ENCODE results near the gene SYT13. TPM values are rescaled to one million over a fixed set of nuclear protein-coding genes. Genes with fewer than 3 reads are reported as not detected.
A peak's percentile ranks its signal among the peaks of the same experiment; 100 is the strongest.

SYT13 gene
- total RNA-seq, 1 experiment from 2014 or later, result 4.3 TPM

DNA sequence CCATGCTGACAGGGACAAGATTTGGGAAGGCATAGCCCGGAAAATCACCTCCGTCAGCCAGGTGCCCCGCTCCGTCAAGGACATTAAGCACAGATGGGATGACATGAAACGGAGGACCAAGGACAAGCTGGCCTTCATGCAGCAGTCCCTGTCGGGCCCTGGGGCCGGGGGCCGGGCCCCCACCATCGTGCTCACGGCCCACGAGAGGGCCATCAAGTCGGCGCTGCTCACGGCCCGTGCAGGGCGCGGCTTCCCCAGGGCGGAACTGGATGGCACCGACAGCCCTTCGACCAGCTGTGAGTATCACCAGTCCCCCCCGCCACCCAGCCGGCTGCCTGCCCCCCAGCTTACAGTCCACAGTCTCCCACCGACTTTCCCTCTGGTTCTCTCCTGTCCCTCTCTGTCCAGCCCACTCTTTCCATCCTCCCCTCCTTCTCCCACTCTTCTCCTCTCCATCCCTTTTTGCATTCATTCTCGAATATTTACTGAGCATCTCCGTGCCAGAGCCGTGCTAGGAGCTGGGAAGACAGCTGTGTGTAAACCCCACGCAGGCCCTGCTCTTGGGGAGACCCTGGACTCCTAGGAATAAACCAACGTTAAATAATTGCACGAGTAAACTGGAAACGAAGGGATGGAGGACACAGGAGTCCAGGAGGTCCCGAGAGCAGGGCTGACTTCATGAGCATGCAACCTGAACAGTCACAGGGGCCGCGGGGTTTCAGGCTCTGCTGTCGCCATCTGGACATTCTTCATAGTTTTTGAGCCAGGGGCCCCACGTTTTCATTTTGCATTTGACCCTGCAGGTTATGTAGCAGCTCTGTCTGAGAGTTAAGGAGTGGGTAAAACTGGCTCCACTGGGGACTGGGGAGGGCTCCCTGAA is 76.9 kb downstream of the SYT13 start:
- no peaks in the 10 kb centered on the region for H3K27me3 ChIP-seq (ENCODE audit: insufficient read depth, low read length)
- no peak overlapping the region for H2AK5ac ChIP-seq (ENCODE audit: insufficient read length, low read length)
- no CpG with 5 or more reads among the region's 35 CpGs for WGBS (ENCODE audit: extremely low coverage, insufficient read length, low lambda C conversion rate)
- no peaks in the 10 kb centered on the region for H3K79me2 ChIP-seq (ENCODE audit: insufficient read depth, low read length)
- H2BK15ac ChIP-seq (ENCODE audit: low read depth, low read length), result no peak overlapping the region
- no peaks in the 10 kb centered on the region for H3K9me3 Mint-ChIP-seq
- no peak overlapping the region for H3K4me2 ChIP-seq (ENCODE audit: insufficient read depth, insufficient read length, low read length)
- no peak overlapping the region for H2BK5ac ChIP-seq (ENCODE audit: insufficient read length, low read length)
- peak overlapping the region in 2 of 3 experiments; percentile 49 to 86; a peak in 4 of 7 replicates for H3K27ac Mint-ChIP-seq
- H3K18ac ChIP-seq (ENCODE audit: insufficient read length, low read depth, low read length), result no peak overlapping the region
- H3K9ac ChIP-seq (ENCODE audit: extremely low read depth, insufficient read length, low read length), result no peak overlapping the region
- H4K8ac ChIP-seq (replicated peaks; ENCODE audit: insufficient read length, low read depth, low read length), result no peak overlapping the region
- no peak overlapping the region for H3K27ac ChIP-seq (ENCODE audit: insufficient read length, low read depth, low read length)
- no peaks in the 10 kb centered on the region; the same call in none of the 2 replicates for H3K27me3 Mint-ChIP-seq (ENCODE audit: low read depth)
- no peak overlapping the region for H3K4ac ChIP-seq (ENCODE audit: low read depth, low read length)
- no peaks in the 10 kb centered on the region for H3K23me2 ChIP-seq (ENCODE audit: insufficient read length, low read depth, low read length, poor library complexity, severe bottlenecking)
- H2BK12ac ChIP-seq (ENCODE audit: insufficient read length, low read depth, low read length), result no peak overlapping the region
- no peak overlapping the region for H2BK20ac ChIP-seq (ENCODE audit: low read depth, low read length, poor library complexity, severe bottlenecking)
- H4K5ac ChIP-seq (ENCODE audit: insufficient read length, low read depth, low read length), result no peak overlapping the region
- no peak overlapping the region for H4K91ac ChIP-seq (ENCODE audit: insufficient read length, low read depth, low read length)
- no peak overlapping the region for H2BK120ac ChIP-seq (ENCODE audit: low read depth, low read length, poor library complexity, severe bottlenecking)
- no peak overlapping the region for H3K23ac ChIP-seq (ENCODE audit: insufficient read length, low read depth, low read length)
- no peak overlapping the region for H2AFZ ChIP-seq (ENCODE audit: low read length)
- no peaks in the 10 kb centered on the region for H3K9me3 ChIP-seq (ENCODE audit: control insufficient read depth, low read depth, low read length)
- no peak overlapping the region for H3T11ph ChIP-seq (ENCODE audit: low read length)
- no peaks in the 10 kb centered on the region for H4K20me1 ChIP-seq (ENCODE audit: control insufficient read depth, insufficient read depth, insufficient read length)
- H3K36me3 Mint-ChIP-seq (ENCODE audit: insufficient read depth in 1 of 3, low read depth in 3 of 3), result peaks cover 0 to 5% (median 4%) of the 10 kb centered on the region in 3 experiments; a peak in 4 of 7 replicates
- H3K14ac ChIP-seq (ENCODE audit: insufficient read depth, low read length), result no peak overlapping the region
- no peaks in the 10 kb centered on the region for H3K4me1 ChIP-seq (ENCODE audit: insufficient read depth, low read length)
- no peaks in the 10 kb centered on the region for H3K79me1 ChIP-seq (ENCODE audit: insufficient read depth, low read depth, low read length, poor library complexity, severe bottlenecking)
- H3K56ac ChIP-seq (ENCODE audit: insufficient read length, low read depth, low read length), result no peak overlapping the region
- DNase-seq, result no peak
- H3K4me3 Mint-ChIP-seq, result peak overlapping the region in 1 of 2 experiments; percentile 40; a peak in 2 of 5 replicates
- peaks cover 13 to 22% of the 10 kb centered on the region in 2 experiments for H3K4me1 Mint-ChIP-seq
- TF ChIP-seq, protein P1, sequence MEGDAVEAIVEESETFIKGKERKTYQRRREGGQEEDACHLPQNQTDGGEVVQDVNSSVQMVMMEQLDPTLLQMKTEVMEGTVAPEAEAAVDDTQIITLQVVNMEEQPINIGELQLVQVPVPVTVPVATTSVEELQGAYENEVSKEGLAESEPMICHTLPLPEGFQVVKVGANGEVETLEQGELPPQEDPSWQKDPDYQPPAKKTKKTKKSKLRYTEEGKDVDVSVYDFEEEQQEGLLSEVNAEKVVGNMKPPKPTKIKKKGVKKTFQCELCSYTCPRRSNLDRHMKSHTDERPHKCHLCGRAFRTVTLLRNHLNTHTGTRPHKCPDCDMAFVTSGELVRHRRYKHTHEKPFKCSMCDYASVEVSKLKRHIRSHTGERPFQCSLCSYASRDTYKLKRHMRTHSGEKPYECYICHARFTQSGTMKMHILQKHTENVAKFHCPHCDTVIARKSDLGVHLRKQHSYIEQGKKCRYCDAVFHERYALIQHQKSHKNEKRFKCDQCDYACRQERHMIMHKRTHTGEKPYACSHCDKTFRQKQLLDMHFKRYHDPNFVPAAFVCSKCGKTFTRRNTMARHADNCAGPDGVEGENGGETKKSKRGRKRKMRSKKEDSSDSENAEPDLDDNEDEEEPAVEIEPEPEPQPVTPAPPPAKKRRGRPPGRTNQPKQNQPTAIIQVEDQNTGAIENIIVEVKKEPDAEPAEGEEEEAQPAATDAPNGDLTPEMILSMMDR (conservative IDR thresholded peaks at IDR 0.05), result no peak
